Activated T-cell treated with anti-CD3 and anti-CD28 coated beads for 4 hours (primary cell): ENCODE data around the gene SMPD3.

ENCODE experiments used
- DNase-seq: peaks from one replicate; pipeline ENCODE4 v3.0.0-alpha.2; 2020

The SMPD3 gene

GRCh38 chr16:68319185-68319908 lies 129.0 kb downstream of the SMPD3 start:
- no peak for DNase-seq

GRCh38 chr16:68313116-68313515 lies 135.2 kb downstream of the SMPD3 start:
- no peak for DNase-seq

GRCh38 chr16:68310774-68311511 lies 137.4 kb downstream of the SMPD3 start, which contains the start of the genes PRMT7 and SLC7A6OS:
PRMT7 (plus strand) TSS chr16:68311019; CDS start chr16:68315980, 4,961 bp downstream.
SLC7A6OS (minus strand) TSS chr16:68310946; CDS start chr16:68310926, 20 bp downstream.
- peak; percentile 82 for DNase-seq

- DNase-seq, result no peak
Measured at GRCh38 chr16:68310437-68310773, 137.9 kb downstream of the SMPD3 start.

- DNase-seq, result no peak
Measured at GRCh38 chr16:68309799-68310198, 138.5 kb downstream of the SMPD3 start.
